ENCODE measurements around the gene NDUFB4. TPM values are rescaled to one million over a fixed set of nuclear protein-coding genes. Genes with fewer than 3 reads are reported as not detected.
A peak's percentile ranks its signal among the peaks of the same experiment; 100 is the strongest.

NDUFB4 gene
- polyA plus RNA-seq (2012; ENCODE audit: insufficient read depth, insufficient read length, low read depth), result 637 TPM

GRCh38 chr3:120596116-120596852 is at the start of gene NDUFB4:
Gene NDUFB4, plus strand, starts transcription at chr3:120596336. Its CDS starts 24 bp downstream, at chr3:120596360.
- peak; percentile 98 for DNase-seq
- Histone ChIP-seq H3K4me3 (ENCODE audit: low read depth, low read length) (peak within 1 kb of the TSS; percentile 79), H3K4me1 (peaks cover 18% of the 10 kb centered on the region), H3K36me3 (peaks cover 27% of the 10 kb centered on the region), H3K27me3 (no peaks in the 10 kb centered on the region), H3K9me3 (no peaks in the 10 kb centered on the region)
- TF ChIP-seq, protein P1, sequence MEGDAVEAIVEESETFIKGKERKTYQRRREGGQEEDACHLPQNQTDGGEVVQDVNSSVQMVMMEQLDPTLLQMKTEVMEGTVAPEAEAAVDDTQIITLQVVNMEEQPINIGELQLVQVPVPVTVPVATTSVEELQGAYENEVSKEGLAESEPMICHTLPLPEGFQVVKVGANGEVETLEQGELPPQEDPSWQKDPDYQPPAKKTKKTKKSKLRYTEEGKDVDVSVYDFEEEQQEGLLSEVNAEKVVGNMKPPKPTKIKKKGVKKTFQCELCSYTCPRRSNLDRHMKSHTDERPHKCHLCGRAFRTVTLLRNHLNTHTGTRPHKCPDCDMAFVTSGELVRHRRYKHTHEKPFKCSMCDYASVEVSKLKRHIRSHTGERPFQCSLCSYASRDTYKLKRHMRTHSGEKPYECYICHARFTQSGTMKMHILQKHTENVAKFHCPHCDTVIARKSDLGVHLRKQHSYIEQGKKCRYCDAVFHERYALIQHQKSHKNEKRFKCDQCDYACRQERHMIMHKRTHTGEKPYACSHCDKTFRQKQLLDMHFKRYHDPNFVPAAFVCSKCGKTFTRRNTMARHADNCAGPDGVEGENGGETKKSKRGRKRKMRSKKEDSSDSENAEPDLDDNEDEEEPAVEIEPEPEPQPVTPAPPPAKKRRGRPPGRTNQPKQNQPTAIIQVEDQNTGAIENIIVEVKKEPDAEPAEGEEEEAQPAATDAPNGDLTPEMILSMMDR (IDR thresholded peaks at IDR 0.05; ENCODE audit: low read depth, low read length), result no peak

- Histone ChIP-seq H3K27me3 (no peaks in the 10 kb centered on the region), H3K36me3 (no peaks in the 10 kb centered on the region), H3K9me3 (no peaks in the 10 kb centered on the region; the same call in 1 of the 2 replicates), H3K4me3 (ENCODE audit: low read depth, low read length) (no peak overlapping the region), H3K4me1 (no peaks in the 10 kb centered on the region)
- TF ChIP-seq, protein P1 (IDR thresholded peaks at IDR 0.05; ENCODE audit: low read depth, low read length), result no peak
- DNase-seq, result no peak
These were observed 45.6 kb upstream of the NDUFB4 start for GRCh38 chr3:120550546-120550945.

- H3K4me3 ChIP-seq (ENCODE audit: low read depth, low read length), result no peak overlapping the region
- no peaks in the 10 kb centered on the region; the same call in 1 of the 2 replicates for H3K9me3 ChIP-seq
- no peaks in the 10 kb centered on the region for H3K27me3 ChIP-seq
- H3K4me1 ChIP-seq, result no peaks in the 10 kb centered on the region
- TF ChIP-seq, protein P1 (IDR thresholded peaks at IDR 0.05; ENCODE audit: low read depth, low read length), result no peak
- no peaks in the 10 kb centered on the region for H3K36me3 ChIP-seq
- no peak for DNase-seq
These were observed 43.7 kb upstream of the NDUFB4 start for GRCh38 chr3:120552184-120553172.

- Histone ChIP-seq H3K36me3 (no peaks in the 10 kb centered on the region), H3K9me3 (no peaks in the 10 kb centered on the region), H3K4me3 (ENCODE audit: low read depth, low read length) (no peak overlapping the region), H3K27me3 (no peaks in the 10 kb centered on the region), H3K4me1 (peaks cover 9% of the 10 kb centered on the region)
- TF ChIP-seq, protein P1 (IDR thresholded peaks at IDR 0.05; ENCODE audit: low read depth, low read length), result no peak
- no peak for DNase-seq
These were observed 41.1 kb upstream of the NDUFB4 start for GRCh38 chr3:120554812-120555606.

- DNase-seq, result no peak
These were observed 40.3 kb upstream of the NDUFB4 start for GRCh38 chr3:120555657-120556509.

More at GRCh38 chr3:120555657-120556509, 40.3 kb upstream of the NDUFB4 start:
- Histone ChIP-seq H3K27me3 (no peaks in the 10 kb centered on the region), H3K4me1 (peaks cover 9% of the 10 kb centered on the region), H3K9me3 (no peaks in the 10 kb centered on the region), H3K36me3 (no peaks in the 10 kb centered on the region), H3K4me3 (ENCODE audit: low read depth, low read length) (no peak overlapping the region)
- TF ChIP-seq, protein P1 (IDR thresholded peaks at IDR 0.05; ENCODE audit: low read depth, low read length), result no peak

Data from BE2C (cell line).